GM23338 (cell line): ENCODE results near the gene DHX32. TPM values are rescaled to one million over a fixed set of nuclear protein-coding genes. Genes with fewer than 3 reads are reported as not detected.
A peak's percentile ranks its signal among the peaks of the same experiment; 100 is the strongest.

Source experiments
- ATAC-seq: fragments of 200-7000 bp; cut with Tn5 transposase; 3 replicates; pipeline ENCODE4 v1.9.1; 2020
- DNase-seq: peaks from one replicate; pipeline ENCODE4 v3.0.0-alpha.2; 2015; ENCODE audit warnings: low spot score
- H2AFZ ChIP-seq: fragments of 200-600 bp; sonication (generic); 2 replicates; pipeline ENCODE4 v1.8.0; 2016; ENCODE audit warnings: antibody characterized with exemption, mild to moderate bottlenecking, moderate library complexity
- H3F3A ChIP-seq: fragments of 200-600 bp; sonication (generic); replicated peaks from 2 replicates; pipeline ENCODE4 v1.8.0; 2017; ENCODE audit warnings: antibody characterized with exemption, mixed run types, low read depth
- H3K27ac ChIP-seq: fragments of 200-600 bp; sonication (generic); 2 replicates; pipeline ENCODE4 v1.6.1; 2016; ENCODE audit warnings: low read depth
- H3K27me3 ChIP-seq: fragments of 200-600 bp; sonication (generic); 2 replicates; pipeline ENCODE4 v1.8.0; 2016; ENCODE audit warnings: mild to moderate bottlenecking, mixed run types, moderate library complexity; ENCODE audit not compliant: insufficient read depth
- H3K36me3 ChIP-seq: fragments of 200-600 bp; sonication (generic); 2 replicates; pipeline ENCODE4 v1.8.0; 2016; ENCODE audit warnings: mild to moderate bottlenecking; ENCODE audit not compliant: insufficient read depth
- H3K4me1 ChIP-seq: fragments of 200-600 bp; sonication (generic); 2 replicates; pipeline ENCODE4 v1.8.0; 2016; ENCODE audit warnings: mild to moderate bottlenecking, moderate library complexity; ENCODE audit not compliant: insufficient read depth
- H3K4me2 ChIP-seq: fragments of 200-600 bp; sonication (generic); 2 replicates; pipeline ENCODE4 v1.7.1; 2017; ENCODE audit warnings: mixed run types
- H3K4me3 ChIP-seq: fragments of 200-600 bp; sonication (generic); 2 replicates; pipeline ENCODE4 v1.6.1; 2016; ENCODE audit warnings: mixed run types
- H3K79me2 ChIP-seq: fragments of 200-600 bp; sonication (generic); replicated peaks from 2 replicates; pipeline ENCODE4 v1.8.0; 2017; ENCODE audit warnings: mild to moderate bottlenecking; ENCODE audit not compliant: insufficient read depth
- H3K9me2 ChIP-seq: fragments of 200-600 bp; sonication (generic); 2 replicates; pipeline ENCODE4 v1.8.0; 2017; ENCODE audit not compliant: insufficient read depth
- H4K20me1 ChIP-seq: fragments of 200-600 bp; sonication (generic); replicated peaks from 2 replicates; pipeline ENCODE4 v1.8.0; 2017; ENCODE audit warnings: mild to moderate bottlenecking; ENCODE audit not compliant: insufficient read depth
- H3K27ac Mint-ChIP-seq: 2 replicates; pipeline ENCODE4 v1.8.0; 2020; ENCODE audit warnings: inconsistent platforms, mild to moderate bottlenecking, moderate library complexity, mixed read lengths
- H3K27me3 Mint-ChIP-seq: 3 replicates; pipeline ENCODE4 v1.8.0; 2022; ENCODE audit warnings: low read depth, mild to moderate bottlenecking, moderate library complexity, mixed read lengths, inconsistent platforms; ENCODE audit not compliant: insufficient read depth, poor library complexity
- H3K36me3 Mint-ChIP-seq: 3 replicates; pipeline ENCODE4 v1.8.0; 2021; ENCODE audit warnings: low read depth, mild to moderate bottlenecking, inconsistent platforms, moderate library complexity, mixed read lengths
- H3K4me1 Mint-ChIP-seq: 3 replicates; pipeline ENCODE4 v1.8.0; 2020; ENCODE audit warnings: mild to moderate bottlenecking, inconsistent platforms, mixed read lengths
- H3K4me3 Mint-ChIP-seq: 3 replicates; pipeline ENCODE4 v1.8.0; 2021; ENCODE audit warnings: moderate library complexity, mild to moderate bottlenecking, inconsistent platforms, mixed read lengths
- H3K9me3 Mint-ChIP-seq: 3 replicates; pipeline ENCODE4 v1.8.0; 2020; ENCODE audit warnings: moderate library complexity, mild to moderate bottlenecking, inconsistent platforms, mixed read lengths
- CREB1 ChIP-seq: fragments of 250-450 bp; sonication (Bioruptor Pico); IDR thresholded peaks from 2 replicates; pipeline ENCODE4 v1.5.0; 2020; ENCODE audit warnings: low read depth, mild to moderate bottlenecking, moderate library complexity
- long read RNA-seq: library from polyadenylated mRNA; unstranded; transcript quantifications from one replicate; pipeline ENCODE4 v2.0.0, GENCODE V29; 2020; ENCODE audit not compliant: unreplicated experiment
- polyA plus RNA-seq: library from polyadenylated mRNA; unstranded; fragments of >200 nt; fragmentation: Nextera tagmentation; extraction: Ambion mirVana; gene quantifications from 2 replicates; pipeline ENCODE4 v1.2.1, GENCODE V29; 2016
- total RNA-seq: library from RNA; depleted of rRNA; stranded (reverse); fragments of >200 nt; shearing (Covaris generic); gene quantifications from 2 replicates; pipeline ENCODE4 v1.2.3, GENCODE V29; 2014; rRNA removed
- TF ChIP-seq, protein P1 (sequence below): fragments of 250-450 bp; sonication (Bioruptor Pico); IDR thresholded peaks from 2 replicates; pipeline ENCODE4 v1.5.0; 2020; ENCODE audit warnings: mild to moderate bottlenecking, moderate library complexity

The DHX32 gene, protein sequence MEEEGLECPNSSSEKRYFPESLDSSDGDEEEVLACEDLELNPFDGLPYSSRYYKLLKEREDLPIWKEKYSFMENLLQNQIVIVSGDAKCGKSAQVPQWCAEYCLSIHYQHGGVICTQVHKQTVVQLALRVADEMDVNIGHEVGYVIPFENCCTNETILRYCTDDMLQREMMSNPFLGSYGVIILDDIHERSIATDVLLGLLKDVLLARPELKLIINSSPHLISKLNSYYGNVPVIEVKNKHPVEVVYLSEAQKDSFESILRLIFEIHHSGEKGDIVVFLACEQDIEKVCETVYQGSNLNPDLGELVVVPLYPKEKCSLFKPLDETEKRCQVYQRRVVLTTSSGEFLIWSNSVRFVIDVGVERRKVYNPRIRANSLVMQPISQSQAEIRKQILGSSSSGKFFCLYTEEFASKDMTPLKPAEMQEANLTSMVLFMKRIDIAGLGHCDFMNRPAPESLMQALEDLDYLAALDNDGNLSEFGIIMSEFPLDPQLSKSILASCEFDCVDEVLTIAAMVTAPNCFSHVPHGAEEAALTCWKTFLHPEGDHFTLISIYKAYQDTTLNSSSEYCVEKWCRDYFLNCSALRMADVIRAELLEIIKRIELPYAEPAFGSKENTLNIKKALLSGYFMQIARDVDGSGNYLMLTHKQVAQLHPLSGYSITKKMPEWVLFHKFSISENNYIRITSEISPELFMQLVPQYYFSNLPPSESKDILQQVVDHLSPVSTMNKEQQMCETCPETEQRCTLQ
- total RNA-seq (21.3 and 21.6 TPM in 2 replicates), polyA plus RNA-seq (7.2 and 9.5 TPM in 2 replicates)
- long read RNA-seq, partial matches to known transcripts, result 5 of 14 reads
- long read RNA-seq, other reads (novel, unspliced or antisense), result 9 of 14 reads

DNA sequence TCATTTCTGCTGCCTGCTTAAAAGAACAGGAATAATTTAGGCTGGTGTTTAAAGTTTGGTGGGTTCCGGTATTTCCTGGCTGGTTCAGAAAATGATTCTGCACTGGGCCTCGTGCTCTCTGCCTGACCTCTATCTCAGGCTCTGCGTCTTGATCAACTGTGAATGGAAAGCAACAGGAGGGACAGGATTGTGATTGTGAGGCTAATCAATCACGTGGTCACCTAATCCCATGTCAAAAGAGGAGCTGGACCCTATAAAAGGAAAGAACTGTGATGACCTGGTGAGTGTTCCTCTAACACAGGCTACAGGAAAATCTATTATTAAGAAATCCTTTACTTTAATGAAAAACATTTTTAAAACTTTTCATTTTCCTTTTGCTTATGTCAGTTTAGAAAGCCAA lies at the start of gene DHX32:
Gene DHX32, minus strand, starts transcription at position 101 of the 400 bp plus-strand sequence. CDS start 468 bp downstream, outside the sequence.
- H3K9me3 Mint-ChIP-seq, result peaks cover 21% of the 10 kb centered on the region
- peaks cover 38% of the 10 kb centered on the region for H3K36me3 Mint-ChIP-seq
- Histone ChIP-seq H3K79me2 (no peaks in the 10 kb centered on the region), H3K4me3 (peak within 1 kb of the TSS; percentile 26), H3K27me3 (no peaks in the 10 kb centered on the region), H3K36me3 (peaks cover 7% of the 10 kb centered on the region; the same call in 1 of the 2 replicates), H3K4me2 (peak within 1 kb of the TSS; percentile 60), H3K4me1 (peaks cover 20% of the 10 kb centered on the region), H3K9me2 (no peaks in the 10 kb centered on the region), H3K27ac (no peak within 1 kb of the TSS), H4K20me1 (no peaks in the 10 kb centered on the region; the same call in 1 of the 2 replicates), H2AFZ (no peak within 1 kb of the TSS), H3F3A (no peaks in the 10 kb centered on the region)
- DNase-seq (peak; percentile 91), ATAC-seq (peak; percentile 98)
- H3K27me3 Mint-ChIP-seq, result peaks cover 6% of the 10 kb centered on the region
- no peak for TF ChIP-seq CREB1 (CRISPR knock-in tag)
- TF ChIP-seq, protein P1, sequence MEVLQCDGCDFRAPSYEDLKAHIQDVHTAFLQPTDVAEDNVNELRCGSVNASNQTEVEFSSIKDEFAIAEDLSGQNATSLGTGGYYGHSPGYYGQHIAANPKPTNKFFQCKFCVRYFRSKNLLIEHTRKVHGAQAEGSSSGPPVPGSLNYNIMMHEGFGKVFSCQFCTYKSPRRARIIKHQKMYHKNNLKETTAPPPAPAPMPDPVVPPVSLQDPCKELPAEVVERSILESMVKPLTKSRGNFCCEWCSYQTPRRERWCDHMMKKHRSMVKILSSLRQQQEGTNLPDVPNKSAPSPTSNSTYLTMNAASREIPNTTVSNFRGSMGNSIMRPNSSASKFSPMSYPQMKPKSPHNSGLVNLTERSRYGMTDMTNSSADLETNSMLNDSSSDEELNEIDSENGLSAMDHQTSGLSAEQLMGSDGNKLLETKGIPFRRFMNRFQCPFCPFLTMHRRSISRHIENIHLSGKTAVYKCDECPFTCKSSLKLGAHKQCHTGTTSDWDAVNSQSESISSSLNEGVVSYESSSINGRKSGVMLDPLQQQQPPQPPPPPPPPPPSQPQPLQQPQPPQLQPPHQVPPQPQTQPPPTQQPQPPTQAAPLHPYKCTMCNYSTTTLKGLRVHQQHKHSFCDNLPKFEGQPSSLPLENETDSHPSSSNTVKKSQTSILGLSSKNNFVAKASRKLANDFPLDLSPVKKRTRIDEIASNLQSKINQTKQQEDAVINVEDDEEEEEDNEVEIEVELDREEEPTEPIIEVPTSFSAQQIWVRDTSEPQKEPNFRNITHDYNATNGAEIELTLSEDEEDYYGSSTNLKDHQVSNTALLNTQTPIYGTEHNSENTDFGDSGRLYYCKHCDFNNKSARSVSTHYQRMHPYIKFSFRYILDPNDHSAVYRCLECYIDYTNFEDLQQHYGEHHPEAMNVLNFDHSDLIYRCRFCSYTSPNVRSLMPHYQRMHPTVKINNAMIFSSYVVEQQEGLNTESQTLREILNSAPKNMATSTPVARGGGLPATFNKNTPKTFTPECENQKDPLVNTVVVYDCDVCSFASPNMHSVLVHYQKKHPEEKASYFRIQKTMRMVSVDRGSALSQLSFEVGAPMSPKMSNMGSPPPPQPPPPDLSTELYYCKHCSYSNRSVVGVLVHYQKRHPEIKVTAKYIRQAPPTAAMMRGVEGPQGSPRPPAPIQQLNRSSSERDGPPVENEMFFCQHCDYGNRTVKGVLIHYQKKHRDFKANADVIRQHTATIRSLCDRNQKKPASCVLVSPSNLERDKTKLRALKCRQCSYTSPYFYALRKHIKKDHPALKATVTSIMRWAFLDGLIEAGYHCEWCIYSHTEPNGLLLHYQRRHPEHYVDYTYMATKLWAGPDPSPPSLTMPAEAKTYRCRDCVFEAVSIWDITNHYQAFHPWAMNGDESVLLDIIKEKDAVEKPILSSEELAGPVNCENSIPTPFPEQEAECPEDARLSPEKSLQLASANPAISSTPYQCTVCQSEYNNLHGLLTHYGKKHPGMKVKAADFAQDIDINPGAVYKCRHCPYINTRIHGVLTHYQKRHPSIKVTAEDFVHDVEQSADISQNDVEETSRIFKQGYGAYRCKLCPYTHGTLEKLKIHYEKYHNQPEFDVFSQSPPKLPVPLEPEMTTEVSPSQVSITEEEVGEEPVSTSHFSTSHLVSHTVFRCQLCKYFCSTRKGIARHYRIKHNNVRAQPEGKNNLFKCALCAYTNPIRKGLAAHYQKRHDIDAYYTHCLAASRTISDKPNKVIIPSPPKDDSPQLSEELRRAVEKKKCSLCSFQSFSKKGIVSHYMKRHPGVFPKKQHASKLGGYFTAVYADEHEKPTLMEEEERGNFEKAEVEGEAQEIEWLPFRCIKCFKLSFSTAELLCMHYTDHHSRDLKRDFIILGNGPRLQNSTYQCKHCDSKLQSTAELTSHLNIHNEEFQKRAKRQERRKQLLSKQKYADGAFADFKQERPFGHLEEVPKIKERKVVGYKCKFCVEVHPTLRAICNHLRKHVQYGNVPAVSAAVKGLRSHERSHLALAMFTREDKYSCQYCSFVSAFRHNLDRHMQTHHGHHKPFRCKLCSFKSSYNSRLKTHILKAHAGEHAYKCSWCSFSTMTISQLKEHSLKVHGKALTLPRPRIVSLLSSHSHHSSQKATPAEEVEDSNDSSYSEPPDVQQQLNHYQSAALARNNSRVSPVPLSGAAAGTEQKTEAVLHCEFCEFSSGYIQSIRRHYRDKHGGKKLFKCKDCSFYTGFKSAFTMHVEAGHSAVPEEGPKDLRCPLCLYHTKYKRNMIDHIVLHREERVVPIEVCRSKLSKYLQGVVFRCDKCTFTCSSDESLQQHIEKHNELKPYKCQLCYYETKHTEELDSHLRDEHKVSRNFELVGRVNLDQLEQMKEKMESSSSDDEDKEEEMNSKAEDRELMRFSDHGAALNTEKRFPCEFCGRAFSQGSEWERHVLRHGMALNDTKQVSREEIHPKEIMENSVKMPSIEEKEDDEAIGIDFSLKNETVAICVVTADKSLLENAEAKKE, result peak; percentile 78; the same call in 1 of the 2 replicates
- peak within 1 kb of the TSS; percentile 77 for H3K27ac Mint-ChIP-seq
- H3K4me1 Mint-ChIP-seq, result peaks cover 29% of the 10 kb centered on the region
- H3K4me3 Mint-ChIP-seq, result peak within 1 kb of the TSS; percentile 65
